Esophagus muscularis mucosa (tissue), 3 donors: Measurements from ENCODE around the gene PPP1R18.

ENCODE experiments used
- POLR2A ChIP-seq: fragments of 450-650 bp; IDR thresholded peaks from one replicate; pipeline ENCODE4 v1.6.1; 2017; ENCODE audit warnings: antibody characterized with exemption, moderate library complexity, mild to moderate bottlenecking, low read depth
- POLR2AphosphoS5 ChIP-seq, 2 donors: sonication (generic); formaldehyde crosslinking; IDR thresholded peaks; one replicate each; pipeline ENCODE4 v1.6.1; 2017; ENCODE audit warnings: antibody characterized with exemption in 2 of 2
- TF ChIP-seq, protein P1 (sequence below), 3 experiments: fragments of 200-600 bp in 2 of 3; fragments of 450-650 bp in 1 of 3; sonication (generic) in 2 of 3; IDR thresholded peaks; one replicate each; pipeline ENCODE4 v1.5.1; 2017 to 2019; ENCODE audit warnings: antibody characterized with exemption in 3 of 3, mild to moderate bottlenecking in 2 of 3, moderate library complexity in 1 of 3

DNA sequence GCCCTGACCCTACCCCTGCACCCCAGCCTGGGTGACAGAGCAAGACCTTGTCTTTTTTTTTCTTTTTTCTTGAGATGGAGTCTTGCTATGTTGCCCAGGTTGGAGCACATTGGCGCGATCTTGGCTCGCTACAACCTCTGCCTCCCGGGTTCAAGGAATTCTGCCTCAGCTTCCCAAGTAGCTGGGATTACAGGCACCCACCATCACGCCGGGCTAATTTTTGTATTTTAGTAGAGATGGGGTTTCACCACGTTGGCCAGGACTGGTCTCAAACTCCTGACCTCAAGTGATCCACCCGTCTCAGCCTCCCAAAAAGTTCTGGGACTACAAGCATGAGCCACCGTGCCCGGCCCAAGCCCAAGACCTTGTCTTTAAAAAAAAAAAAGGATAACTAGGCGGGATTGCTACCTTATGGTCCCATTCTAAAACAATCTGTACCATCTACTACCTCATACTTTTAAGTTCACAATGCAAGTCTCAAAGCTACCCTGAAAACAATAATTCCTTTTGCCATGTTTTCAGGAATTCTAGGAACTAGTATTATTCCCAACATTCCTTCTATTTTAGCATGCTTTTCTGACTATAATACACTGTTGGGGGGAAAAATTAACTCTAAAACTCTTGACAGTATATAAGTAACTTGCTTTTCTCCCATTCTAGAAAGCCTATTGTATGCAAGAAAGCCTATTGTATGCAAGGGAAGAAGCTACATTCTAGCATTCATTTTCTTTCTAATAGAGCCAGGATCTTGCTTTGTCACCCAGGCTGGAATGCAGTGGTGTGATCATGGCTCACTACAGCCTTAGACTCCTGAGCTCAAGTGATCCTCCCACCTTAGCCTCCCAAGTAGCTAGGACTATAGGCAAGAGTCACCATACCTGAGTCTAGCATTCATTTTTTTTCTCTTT lies 40.3 kb upstream of the PPP1R18 start:
- TF ChIP-seq, protein P1, sequence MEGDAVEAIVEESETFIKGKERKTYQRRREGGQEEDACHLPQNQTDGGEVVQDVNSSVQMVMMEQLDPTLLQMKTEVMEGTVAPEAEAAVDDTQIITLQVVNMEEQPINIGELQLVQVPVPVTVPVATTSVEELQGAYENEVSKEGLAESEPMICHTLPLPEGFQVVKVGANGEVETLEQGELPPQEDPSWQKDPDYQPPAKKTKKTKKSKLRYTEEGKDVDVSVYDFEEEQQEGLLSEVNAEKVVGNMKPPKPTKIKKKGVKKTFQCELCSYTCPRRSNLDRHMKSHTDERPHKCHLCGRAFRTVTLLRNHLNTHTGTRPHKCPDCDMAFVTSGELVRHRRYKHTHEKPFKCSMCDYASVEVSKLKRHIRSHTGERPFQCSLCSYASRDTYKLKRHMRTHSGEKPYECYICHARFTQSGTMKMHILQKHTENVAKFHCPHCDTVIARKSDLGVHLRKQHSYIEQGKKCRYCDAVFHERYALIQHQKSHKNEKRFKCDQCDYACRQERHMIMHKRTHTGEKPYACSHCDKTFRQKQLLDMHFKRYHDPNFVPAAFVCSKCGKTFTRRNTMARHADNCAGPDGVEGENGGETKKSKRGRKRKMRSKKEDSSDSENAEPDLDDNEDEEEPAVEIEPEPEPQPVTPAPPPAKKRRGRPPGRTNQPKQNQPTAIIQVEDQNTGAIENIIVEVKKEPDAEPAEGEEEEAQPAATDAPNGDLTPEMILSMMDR (IDR thresholded peaks at IDR 0.05): no peak
- TF ChIP-seq POLR2A (no peak), POLR2AphosphoS5 (IDR thresholded peaks at IDR 0.05) (no peak)
